GM15510 (cell line): Measurements from ENCODE around the gene NPL.

Source experiments
- POLR2A ChIP-seq: IDR thresholded peaks from 3 replicates; pipeline ENCODE4 v1.6.1; 2011; ENCODE audit warnings: borderline replicate concordance; ENCODE audit not compliant: insufficient read length; ENCODE audit errors: extremely low read depth

The NPL gene, protein sequence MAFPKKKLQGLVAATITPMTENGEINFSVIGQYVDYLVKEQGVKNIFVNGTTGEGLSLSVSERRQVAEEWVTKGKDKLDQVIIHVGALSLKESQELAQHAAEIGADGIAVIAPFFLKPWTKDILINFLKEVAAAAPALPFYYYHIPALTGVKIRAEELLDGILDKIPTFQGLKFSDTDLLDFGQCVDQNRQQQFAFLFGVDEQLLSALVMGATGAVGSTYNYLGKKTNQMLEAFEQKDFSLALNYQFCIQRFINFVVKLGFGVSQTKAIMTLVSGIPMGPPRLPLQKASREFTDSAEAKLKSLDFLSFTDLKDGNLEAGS

DNA sequence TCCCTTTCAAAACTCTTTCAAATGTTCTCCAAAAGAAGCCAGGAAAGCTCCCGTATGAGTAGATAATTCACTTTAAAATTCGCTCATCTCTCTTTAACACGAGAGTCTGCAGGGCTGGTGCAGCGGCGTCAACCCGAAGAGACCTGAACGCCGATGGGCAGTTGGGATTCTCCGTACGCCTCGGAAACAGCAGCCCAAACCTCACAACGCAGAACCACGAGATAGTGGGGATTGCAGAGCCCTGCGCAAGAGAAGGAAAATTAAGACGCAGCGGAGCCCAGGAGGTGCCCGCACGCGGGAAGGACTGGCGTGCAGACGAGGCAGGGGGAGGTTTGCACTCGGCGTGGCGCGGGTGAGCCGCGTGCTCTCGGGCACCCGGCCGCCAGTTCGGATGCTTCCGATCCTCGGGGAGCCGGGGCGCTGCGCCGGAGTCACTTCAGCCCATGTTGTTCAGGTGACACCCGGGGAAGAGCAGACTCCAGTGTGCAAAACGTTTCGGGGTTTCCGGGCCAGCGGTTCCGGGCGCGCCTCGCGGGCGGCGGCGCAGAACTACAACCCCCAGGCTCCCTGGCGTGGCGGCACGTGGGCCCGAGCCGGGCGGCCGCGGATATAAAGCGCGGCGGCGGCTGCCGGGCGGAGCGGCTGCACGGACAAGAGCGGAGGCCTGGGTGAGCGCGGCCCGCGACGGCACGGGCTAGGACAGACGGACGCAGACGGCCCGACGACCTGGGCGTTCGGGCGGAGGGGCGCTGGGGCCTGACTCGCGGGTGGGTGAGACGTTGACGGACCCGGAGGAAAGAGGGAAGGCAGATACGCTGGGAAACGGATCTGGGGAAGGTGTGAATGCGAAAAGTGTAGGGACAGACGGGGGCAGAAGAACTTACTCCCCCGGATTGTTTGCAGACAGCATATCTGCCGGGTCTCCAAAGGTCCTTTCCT is at the start of gene NPL:
Gene NPL, plus strand, starts transcription at position 636 of the 939 bp plus-strand sequence. CDS start 4,599 bp downstream, outside the sequence.
- TF ChIP-seq POLR2A: peak; percentile 86

DNA sequence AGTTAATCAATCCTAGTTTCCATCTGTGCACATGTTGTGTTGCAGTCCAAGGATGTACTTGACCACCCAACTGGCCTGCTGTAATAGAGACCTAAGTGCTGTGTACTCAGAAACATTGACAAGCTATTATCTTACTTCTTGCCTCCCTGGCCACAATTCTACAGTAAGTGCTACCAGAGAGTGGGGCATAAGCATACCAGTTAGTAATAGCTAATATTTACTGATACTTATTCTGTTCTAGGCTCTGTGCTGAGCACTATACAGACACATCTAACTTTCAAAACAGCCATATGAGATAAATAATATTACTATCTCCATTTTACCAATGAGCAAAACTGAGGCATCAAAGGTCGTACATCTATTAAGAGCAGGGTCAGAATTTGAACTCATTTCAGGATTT is 49.5 kb upstream of the NPL start:
- TF ChIP-seq POLR2A: no peak

DNA sequence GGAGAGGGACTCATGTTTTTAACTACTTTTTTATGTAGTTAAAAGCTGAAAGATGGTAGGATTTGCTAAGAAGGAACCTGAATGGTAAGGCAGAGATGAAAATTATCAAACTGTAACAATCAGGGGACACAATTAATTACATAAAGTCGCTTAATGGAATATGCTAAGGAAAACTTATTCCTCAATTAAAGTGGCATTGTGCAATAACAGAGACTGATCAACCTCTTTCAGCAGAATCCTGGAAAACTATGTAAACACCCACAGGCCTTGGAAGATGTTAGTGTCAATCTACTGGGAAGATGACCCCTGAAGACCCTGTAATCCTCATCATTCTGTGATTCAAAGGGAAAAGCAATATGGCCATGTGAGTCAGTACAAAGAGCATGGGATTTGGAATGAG is 46.8 kb upstream of the NPL start:
- TF ChIP-seq POLR2A: no peak

DNA sequence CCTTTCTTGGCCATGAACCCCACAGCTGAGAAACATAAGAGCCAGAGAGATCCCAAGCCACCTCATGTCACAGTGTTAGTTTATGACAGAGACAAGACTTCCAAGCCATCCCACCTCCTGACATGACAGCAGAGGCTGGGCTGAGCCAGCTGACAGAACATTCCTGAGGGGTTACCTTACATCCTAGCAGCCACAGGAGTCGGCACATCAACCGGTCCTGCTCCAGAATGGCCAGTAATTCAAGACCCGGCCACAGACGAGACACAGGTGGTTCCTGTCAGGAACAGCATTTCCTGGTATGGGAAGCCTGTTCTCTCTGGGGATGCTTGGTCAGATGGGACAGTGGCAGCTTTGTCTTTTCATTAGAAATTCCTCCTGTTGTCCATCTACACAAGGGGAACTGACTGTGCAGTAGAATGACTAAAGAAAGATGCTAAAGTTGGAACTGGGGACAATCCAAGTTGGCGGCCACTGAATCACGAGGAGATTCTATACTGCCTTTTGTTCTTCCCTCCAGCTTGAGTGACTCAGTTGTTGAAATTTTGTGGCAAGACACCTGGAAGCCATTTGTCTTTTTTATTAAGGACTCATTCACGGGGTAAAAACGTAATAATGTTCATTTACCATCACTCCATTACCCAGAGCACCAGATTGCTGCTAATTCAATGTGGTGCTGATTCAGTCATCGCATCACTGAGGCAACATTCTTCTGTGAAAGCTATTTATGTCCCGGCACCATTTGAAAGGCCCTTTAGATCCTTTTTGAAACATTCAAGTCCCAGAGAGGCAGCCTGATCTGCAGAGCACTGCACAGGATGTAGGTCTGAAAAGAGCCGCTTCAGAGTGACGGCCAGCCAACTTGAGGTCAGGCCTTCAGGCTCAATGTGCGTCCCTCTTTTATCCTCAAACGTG is 37.2 kb upstream of the NPL start:
- TF ChIP-seq POLR2A: no peak

DNA sequence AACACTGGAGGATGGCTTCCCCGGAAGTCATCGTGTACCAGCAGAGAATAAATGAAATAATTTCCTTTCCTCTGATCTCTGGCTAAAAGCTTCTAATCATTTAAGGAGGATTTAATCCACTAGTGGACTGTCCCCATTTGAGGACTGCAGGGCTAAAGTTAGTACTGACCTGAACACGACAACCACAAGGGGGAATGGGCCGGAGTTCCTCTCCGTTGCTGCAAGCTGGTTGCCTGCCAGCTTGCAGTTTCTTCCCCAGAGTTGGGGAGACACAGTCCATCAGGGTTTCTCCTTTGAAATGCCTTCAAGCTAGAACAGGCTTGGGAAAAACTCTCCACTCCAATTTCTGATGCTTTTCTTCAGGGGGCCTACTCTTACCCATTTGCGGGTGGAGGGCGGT is 35.5 kb upstream of the NPL start:
- TF ChIP-seq POLR2A: no peak

DNA sequence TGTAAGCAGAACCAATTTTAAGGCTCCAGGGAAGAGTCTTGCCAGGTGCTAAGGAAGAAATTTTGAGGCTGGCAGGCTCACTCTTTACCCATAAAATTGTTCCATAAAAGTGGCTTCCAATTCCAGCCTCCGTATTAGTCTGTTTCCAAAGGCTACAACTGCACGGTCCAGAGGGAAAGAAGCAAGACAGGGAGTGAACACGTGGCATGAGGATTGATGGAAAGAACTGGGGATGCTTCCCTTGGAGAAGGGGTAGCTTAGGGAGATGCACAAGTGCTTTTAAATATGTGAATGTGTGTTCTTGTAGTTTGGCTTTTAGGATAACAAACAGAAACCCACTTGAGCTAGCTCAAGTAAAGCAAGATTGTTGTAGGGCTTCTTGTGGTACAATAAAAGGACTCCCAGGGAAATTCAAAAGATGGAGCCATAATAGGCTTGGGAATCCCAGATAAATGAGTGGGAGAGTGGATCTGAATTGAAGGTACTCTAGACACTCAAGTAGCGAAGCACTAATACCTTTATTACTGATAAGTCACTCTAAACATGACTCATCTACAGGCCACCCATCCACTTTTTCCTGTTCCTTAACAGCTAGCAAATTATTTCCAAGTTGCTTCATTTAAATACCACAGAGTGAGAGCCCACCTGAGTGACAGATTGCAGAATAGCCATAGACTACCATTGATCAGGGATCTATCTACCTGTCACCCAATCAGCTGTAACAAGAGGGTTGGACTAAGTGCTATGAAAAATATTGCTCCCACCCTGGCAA is 34.8 kb upstream of the NPL start:
- TF ChIP-seq POLR2A: no peak

DNA sequence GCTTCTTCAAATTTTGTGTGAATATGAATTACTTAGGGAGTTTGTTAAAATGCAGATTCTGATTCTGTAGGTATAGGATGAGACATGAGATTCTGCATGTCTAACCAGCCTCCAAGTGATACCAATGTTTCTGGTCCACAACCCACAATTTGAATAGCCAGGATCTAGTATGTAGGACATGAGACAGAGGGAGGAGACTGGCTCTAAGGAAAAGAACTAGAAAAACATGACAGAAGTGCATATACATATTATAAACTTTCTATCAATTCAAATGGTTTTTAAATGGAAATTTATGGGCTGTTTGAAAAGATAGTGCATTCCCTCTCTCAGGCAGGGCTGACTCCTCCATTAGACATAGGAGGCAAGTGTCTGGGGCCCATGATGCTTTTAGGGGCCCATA is 33.9 kb upstream of the NPL start:
- no peak for TF ChIP-seq POLR2A

DNA sequence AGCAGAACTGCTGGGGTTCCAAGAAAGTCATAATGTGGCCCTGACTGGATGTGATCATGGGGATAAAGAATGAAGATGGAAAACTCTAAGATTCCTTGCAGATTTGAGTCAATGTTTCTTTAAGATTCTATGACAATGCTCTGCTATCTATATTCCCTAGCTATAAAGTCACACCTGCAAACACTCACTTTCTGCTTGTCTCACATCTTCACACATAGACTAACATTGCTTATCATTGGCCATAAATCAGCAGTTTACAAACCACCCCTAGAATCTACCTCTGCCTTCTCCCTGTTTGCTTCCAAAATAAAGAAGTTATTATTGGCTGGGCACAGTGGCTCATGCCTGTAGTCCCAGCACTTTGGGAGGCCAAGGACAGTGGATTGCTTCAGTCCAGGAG is 33.1 kb upstream of the NPL start:
- TF ChIP-seq POLR2A: no peak

DNA sequence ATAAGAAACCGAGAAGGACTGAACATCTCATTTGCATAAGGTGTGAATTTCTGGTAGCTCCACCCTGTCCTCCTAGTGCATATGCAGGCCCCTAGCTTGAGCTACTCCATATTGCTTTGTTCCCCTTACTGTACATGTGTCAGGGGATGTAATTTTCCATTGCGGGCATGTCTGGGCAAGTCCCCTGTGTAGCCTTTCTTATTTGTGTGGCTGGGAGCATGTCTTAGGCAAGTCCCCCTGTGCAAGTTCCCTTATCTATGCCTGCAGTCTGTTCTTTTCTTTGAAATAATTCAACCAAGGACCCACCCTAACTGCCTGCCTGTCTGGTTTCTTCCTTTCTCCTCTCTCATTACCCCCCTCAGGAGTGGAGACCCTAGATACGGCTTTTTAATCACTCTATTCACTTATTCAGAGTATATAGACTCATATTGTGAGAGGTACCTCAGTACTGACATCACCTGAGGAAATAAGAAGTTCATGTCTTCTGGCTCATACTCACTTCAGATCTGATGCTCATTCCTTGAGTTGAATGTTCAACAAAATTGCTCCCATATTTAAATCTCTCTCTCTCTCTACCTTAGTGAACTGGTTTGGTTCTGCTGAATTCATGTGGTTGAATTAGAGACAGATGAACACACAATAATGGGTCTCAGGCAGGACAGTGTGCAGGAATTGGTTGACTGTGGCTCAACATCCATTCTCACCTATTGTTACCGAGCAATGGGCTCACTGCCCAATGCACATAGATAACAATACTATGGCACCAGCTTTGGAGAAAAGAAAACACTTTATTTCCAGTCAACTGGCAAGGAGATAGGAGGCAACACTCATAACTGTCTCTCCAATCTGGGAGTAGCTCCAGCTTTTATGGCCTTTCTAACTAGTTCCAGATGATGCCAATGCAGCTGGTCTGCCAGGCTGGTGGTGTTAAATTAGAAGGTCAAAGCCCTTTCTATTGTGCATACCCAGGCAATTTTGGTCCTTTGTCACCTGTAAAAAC is 27.9 kb upstream of the NPL start:
- TF ChIP-seq POLR2A: no peak

DNA sequence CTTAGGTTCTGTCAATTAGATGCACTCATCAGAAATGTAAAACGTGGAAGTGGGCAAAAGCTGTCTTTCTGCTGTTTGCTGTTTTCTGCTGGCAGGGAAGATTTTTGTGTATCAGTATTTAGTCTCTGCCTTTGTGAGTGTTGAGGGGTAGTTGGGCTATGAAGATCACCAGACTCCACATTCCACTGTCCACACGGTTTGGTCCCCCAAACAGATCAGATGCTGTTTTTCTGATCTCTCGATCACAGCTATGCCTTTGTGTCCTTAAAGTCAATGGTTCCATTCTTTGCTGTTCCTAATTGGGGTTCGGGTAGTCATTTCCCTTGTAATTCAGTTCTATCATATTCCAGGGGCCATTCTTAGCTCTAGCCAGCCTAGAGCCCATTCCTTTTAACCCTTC is 27.0 kb upstream of the NPL start:
- TF ChIP-seq POLR2A: no peak

DNA sequence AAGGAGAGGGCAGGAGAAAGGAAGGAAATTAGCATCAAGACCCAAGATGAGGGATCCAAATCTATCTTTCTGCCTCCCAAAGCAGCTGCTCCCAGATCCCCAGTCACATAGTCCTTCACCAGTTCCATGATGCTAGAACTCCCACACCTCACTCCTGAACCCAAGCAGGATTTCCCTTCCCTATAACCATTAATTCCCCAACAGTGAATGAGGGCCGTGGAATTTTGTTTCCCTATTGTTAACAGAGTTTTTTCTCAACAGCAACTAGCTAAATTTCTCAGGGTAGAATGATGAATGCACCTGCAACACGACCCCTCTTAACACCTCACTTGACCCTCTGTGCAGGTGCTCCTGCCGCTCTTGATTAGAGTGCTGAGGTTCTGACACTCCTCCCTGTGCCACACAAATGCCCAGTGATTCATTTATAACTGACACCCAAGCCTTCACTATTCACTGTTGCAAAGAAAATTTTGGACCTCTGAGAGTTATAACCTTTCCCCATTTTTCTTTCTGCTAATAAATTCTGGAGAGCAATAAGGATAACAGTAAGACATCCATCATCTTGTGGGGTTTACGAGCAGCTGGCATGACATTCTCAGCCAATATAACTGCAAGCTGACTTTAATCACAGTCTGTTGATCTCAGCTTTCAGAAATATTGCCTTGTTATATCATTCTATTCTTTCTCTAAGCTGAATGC is 25.4 kb upstream of the NPL start:
- no peak for TF ChIP-seq POLR2A

DNA sequence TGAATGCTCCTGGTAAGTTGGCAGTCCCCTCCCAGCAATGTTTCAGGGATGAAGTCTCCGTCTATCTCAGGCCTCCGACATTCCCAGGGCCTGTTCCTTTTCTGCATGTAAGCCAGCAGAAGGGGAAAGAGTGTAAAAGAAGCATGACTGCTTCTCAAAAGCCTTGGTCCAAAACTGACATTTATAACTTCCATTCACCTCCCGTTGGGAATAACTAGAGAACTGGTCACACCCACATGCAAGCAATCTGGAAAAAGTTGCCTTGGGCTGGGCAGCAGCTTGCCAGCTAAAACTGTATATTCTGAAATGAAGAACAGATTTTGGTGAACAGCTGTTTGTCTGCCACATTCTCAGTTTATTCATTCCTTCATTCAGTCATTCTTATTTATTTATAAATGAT is 24.2 kb upstream of the NPL start:
- TF ChIP-seq POLR2A: no peak
